HG03520 (cell line): ENCODE data around the gene ACOT7.

ENCODE experiments used
- ATAC-seq: cut with Tn5 transposase; IDR thresholded peaks from one replicate; pipeline ENCODE4 v1.9.1; 2021; ENCODE audit warnings: mild to moderate bottlenecking, moderate library complexity; ENCODE audit not compliant: unreplicated experiment

ACOT7 gene

GRCh38 chr1:6273380-6273891 lies 120.1 kb downstream of the ACOT7 start:
- ATAC-seq, result no peak

DNA sequence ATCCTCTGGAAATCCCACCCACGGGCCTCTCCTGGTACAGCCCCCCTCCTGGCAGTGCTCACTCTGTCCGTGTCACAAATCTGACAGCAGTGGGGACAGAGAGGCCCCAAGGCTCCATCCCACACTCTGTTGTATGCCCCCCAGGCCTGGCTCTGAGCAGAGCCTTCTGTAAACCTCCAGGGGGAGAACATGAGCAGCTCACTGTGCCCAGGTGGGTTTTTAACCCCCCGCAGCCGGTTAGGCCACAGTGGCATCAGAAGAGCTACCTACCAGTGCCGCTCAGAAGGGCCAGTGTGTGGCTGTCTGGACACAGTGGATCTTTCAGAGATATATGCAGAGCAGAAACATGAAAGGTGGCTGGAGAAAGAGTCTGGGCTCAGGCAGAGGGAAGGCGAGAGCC lies 120.7 kb downstream of the ACOT7 start:
- no peak for ATAC-seq

GRCh38 chr1:6272452-6272851 lies 121.1 kb downstream of the ACOT7 start:
- ATAC-seq, result no peak

DNA sequence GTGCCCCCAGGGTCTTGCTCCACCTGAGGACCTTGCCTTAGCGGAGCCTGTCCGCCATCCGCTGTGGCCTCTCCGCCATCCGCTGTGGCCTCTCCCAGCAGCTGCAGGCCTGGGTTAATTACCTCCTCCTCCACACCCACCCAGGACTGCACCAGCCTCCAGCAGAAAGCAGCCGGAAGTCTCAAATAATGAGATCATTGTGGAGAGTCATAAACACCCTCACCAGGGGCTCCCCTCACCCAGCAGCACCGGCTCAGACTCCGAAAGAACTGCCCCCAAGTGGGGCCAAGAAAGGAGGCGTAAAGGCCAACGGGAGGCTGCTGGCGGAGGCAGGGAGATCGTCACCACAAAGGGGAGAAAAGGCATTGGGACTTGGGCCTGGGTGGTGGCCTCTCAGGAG lies 122.0 kb downstream of the ACOT7 start:
- no peak for ATAC-seq

DNA sequence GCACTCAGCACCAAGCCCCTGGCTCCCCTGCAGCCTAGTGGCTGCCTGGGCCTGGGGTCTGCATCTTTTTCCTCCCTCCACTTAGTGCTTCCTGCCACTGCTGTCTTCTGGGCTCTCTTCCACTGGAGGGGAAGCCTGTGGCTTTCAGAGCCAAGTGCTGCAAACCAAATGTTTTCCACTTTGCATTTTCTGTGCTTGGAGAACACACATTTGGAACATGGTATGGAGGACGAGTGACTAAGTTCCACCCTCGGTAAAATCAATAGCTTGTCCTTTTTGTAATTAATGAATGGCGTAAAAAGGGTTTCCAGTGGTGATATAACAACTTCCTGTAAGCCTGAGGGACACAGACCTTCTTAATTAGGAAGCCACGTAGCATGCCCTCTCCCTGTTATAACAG lies 122.6 kb downstream of the ACOT7 start:
- ATAC-seq, result no peak

GRCh38 chr1:6270401-6270800 lies 123.2 kb downstream of the ACOT7 start:
- no peak for ATAC-seq

- ATAC-seq, result no peak
Observed at GRCh38 chr1:6269720-6270400, 123.7 kb downstream of the ACOT7 start.

DNA sequence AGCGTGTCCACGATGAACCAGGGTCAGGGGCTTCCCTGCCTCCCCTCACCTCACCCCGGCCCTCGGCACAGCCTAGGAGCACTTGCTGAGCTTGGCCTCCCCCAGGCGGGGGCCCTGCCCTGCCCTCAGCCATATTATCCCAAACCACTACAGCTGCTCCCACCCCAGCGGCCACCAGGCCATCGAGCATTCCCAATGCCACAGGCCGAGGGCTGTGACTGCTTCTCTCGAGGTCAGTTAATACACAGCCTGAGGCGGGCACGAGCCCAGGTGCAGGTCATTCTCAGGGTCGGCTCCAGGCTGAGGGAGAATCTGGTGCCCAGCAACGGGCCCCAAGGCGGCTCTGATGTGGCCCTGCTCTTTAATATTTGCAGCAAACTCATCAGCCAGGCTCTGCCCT lies 124.3 kb downstream of the ACOT7 start:
- ATAC-seq, result no peak

DNA sequence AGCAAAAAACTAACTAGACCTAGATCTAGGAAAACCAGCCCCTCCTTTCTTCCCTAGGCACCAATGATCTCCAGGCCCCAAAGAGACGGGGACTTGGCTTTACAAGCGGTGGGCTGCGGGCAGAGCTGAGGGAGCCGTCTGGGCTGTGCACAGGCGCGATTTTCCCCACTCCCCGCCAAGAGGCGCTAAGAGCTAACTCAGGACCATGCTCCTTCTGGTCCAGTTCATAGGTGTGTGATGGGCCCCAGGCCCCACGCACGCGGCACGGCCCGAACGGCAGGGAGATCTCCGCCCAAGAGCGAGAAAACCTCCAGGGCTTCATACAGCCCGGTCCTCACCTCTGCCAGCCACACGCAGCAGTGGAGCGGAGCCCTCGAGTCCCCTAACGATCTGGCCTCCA lies 125.2 kb downstream of the ACOT7 start:
- no peak for ATAC-seq

DNA sequence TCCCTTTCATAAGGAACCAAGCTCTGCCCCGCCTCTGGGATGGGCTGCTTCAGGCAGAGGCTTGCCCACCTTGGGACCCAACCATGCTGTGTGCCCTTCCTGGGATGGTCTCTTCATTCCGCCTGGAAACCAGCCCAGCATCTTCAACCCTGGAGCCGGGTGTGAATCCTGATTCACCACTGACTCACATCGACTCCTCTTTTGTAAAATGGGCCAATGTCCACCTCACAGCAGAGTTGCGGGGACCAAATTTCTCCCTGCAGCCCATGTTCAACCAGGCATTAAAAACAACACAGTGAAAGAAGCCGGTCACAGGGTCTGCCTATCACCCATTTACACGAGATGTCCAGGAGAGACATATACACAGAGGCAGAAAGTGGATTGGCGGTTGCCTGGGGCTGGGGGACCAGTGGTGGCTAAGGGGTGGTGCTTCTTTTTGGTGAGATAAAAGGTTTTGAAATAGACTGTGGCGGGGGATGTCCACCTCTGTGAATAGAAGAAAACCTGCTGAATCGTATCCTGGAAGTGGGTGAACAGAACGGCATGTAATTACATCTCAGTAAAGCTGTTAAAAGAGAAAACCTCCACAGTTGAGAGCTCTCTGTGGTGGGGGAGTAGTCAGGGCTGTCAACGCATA lies 125.8 kb downstream of the ACOT7 start:
- ATAC-seq, result no peak

GRCh38 chr1:6266641-6267040 lies 126.9 kb downstream of the ACOT7 start:
- no peak for ATAC-seq

- ATAC-seq, result no peak
Observed at GRCh38 chr1:6265151-6265550, 128.4 kb downstream of the ACOT7 start.

DNA sequence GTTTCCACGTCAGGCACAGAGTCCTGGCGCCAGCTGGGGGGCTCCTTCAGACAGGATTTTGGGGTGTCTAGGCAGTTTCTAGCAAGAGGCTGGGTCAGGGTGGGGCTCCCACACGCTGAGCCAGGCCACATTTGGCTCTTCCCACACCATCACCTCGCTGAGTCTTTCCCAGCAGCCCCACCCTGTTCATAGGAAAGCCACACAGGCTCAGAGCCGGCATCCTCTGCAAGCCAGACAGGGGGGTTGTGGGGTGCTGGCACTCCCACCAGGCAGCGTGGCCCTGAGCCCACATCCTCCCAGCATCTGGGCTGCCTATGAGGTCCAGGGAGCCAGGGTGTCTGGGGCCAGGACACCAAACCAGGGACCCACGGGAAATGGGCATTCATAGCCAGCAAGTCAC lies 129.9 kb downstream of the ACOT7 start:
- no peak for ATAC-seq

GRCh38 chr1:6262555-6263420 lies 130.8 kb downstream of the ACOT7 start:
- ATAC-seq, result no peak

GRCh38 chr1:6261615-6261995 lies 132.0 kb downstream of the ACOT7 start:
- no peak for ATAC-seq

DNA sequence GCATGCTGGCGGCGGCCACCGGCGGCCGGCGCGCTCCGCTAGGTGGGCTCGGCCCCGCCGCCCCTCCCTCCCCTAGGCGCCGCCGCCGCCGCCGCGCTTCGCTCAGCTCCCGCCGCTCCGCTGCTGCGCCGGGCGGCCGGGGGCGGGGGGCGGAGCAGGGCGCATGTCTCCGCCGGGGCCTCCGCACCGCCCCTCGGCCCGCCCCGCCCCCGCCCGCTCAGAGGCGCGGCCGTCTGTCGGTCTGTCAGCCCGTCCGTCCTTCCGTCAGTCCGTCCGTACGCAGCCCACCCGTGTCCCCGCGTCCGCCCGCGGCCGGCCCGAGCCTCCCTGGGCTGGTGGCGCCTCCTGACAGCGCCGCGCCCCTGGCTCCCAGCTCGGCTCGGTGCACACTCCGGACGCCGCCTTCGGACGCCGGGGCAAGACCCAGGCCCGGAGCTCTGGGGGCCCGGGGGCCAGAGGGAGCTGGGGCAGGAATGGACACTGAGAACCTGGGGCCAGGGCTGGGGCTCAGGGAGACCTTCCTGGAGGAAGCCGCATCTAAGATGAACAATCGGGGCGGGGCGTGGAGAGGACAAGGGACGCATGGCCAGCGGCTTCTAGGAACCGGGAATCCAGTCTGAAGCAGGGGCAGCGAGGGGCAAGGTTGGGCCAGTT lies 132.5 kb downstream of the ACOT7 start, which contains the start of gene GPR153:
GPR153 (minus strand) TSS at position 138 of the 654 bp plus-strand sequence. CDS start 6,193 bp downstream, outside the sequence.
- no peak for ATAC-seq

DNA sequence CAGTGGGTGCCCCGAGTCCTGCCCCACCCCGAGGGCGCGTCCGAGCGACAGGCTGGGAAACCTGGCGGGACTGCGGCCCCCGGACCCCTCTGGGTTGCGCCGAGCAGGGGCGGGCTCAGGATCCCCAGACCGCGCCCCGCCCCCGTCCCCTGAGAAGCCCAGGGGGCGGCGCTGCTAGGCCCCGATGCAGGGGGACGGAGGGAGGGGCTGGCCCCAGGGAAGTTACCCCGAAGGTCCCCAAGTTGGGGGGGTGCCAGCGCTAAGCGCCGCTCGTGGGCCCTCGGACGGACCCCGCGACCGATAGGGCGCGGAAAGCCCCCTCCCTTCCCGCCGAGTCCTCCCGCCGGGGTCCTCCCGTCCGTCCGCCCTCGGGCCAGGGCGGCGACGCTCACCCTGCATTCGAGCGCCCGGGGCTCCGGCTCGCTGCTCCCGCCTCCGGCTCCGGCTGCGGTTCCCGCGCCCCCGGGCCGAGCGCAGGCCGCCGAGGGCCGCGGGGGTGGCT lies 133.1 kb downstream of the ACOT7 start:
- no peak for ATAC-seq

DNA sequence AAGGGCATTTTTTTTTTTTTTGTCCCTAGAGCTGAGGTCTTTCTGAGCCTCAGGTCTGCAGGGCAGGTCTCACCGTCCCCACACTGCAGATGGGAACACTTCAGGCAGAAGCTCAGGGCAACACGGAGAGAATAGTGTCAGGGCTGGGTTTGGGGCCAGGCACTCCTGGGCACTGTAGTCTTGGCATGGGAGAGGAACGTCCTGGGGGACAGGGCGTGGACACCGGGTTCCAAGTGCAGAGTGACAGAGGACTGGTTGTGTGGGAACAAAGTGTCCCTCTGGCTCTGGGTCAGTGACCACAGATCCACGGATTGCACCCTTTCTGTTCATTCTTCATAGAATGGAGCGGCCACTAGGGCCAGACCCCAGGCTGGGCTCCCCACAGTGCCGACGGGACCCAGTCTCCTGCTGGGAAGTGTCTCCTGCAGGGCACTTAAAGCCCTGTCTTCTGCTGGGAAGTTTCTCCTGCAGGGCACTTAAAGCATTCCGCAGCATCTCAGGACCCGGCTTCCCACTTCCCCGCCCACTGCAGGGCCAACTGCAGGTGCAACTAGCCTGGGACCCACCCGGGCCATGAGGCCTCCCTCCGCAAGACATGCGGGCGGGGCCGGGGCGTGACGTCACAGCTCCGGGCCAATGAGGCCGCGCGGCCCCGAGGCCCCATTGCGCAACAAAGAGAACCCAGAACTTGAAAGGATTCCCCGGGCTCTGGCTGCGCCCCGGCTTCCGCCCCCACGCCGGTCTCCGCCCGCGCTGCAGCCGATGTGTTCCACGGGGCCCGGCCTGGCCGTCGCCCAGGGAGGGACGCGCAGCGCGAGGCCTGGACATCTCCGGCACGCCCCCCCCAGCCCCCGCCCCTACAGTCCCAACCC lies 133.8 kb downstream of the ACOT7 start:
- no peak for ATAC-seq

GRCh38 chr1:6258675-6259074 lies 134.9 kb downstream of the ACOT7 start:
- ATAC-seq, result no peak

- no peak for ATAC-seq
Observed at GRCh38 chr1:6257541-6258069, 136.0 kb downstream of the ACOT7 start.
